ENCODE measurements around the gene LRFN5.
"Not testable (repeated sequence)": the region's sequence is repeated elsewhere in the genome, so short reads cannot be mapped to it uniquely, and the experiment has no call there.

LRFN5 gene

GRCh38 chr14:41636492-41637392 is 30.1 kb downstream of the LRFN5 start:
- no peak for DNase-seq (ENCODE audit: low read depth)

GRCh38 chr14:41641690-41642089 is 35.0 kb downstream of the LRFN5 start:
- no peak for DNase-seq (ENCODE audit: low read depth)

- DNase-seq (ENCODE audit: low read depth) = no peak
Observed at GRCh38 chr14:41642367-41642766, 35.7 kb downstream of the LRFN5 start.

DNA sequence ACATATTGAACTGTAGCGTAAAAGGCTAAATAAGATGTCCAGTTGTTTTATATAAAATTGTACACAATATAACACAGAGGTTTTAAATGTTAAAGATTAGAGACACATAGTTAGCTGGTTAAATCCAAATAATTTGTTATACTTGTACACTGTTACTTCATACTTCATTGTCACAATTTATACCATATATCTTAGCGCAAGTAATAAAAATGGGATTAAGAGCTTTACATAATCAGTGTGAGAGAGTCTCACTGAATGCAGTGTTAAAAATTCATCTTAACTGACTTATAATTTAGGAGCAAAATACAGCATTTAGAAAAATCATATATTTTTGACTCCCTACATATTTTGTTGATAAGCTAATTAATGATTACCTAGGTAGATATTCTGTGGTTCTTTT is 36.1 kb downstream of the LRFN5 start:
- DNase-seq (ENCODE audit: low read depth) = no peak

- DNase-seq (ENCODE audit: low read depth) = no peak
Observed at GRCh38 chr14:41644606-41645005, 37.9 kb downstream of the LRFN5 start.

- no peak for DNase-seq (ENCODE audit: low read depth)
Observed at GRCh38 chr14:41650802-41651201, 44.1 kb downstream of the LRFN5 start.

- no peak for DNase-seq (ENCODE audit: low read depth)
Observed at GRCh38 chr14:41654196-41654595, 47.5 kb downstream of the LRFN5 start.

DNA sequence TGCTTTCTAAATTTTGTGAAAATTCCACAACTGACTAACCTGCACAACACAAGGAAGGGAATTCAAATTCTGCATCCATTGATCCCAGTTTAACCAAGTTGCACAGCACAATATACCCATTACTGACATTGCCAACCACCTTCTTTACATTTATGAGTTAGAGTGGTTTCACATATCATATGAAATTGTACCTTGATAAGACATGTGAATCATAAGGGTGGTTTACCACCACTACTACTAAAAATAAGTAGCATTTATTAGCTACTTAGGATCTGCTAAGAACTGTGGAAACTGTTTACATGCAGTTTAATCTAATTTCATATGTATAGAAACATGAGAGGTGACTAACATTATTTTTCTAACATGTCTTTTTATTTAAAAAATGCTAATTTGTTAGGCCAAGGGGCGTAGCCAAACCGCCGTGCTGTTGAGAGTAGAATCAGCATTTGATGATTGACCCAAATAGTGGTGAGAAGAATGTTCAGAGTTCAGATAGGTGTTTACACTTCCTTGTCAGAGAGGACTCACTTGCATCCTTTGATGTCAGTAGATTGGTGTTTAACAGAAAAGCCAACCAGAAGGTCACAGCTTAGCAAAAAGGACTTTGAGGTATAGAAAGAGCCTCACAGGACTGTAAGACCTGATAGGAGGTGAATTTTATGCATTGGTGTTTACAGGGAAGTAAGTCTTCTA is 56.2 kb downstream of the LRFN5 start:
- DNase-seq (ENCODE audit: low read depth) = no peak

GRCh38 chr14:41663473-41663850 is 56.8 kb downstream of the LRFN5 start:
- no peak for DNase-seq (ENCODE audit: low read depth)

DNA sequence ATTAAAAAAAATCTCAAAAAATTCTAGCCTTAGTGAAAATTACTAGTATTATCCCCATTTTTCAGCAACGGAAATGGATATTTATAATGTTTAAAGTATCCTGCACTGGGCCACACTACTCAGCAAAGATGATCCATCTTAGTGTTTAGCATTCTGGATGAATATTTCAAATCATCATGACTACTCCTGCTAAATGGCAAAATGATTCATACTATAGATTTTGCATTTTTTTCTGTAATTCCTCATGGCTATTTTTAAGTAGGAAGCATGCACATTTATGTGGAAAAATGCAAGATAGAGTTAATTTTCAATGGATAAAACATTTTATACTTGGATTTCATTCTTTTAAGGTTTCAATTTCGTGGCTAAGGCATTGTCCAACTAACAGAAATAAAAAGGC is 59.6 kb downstream of the LRFN5 start:
- DNase-seq (ENCODE audit: low read depth) = no peak

- no peak for DNase-seq (ENCODE audit: low read depth)
Observed at GRCh38 chr14:41668356-41668755, 61.7 kb downstream of the LRFN5 start.

GRCh38 chr14:41673601-41674000 is 66.9 kb downstream of the LRFN5 start:
- not testable (repeated sequence) for DNase-seq (ENCODE audit: low read depth)

- not testable (repeated sequence) for DNase-seq (ENCODE audit: low read depth)
Observed at GRCh38 chr14:41674511-41674971, 67.9 kb downstream of the LRFN5 start.

GRCh38 chr14:41699486-41699885 is 92.8 kb downstream of the LRFN5 start:
- no peak for DNase-seq (ENCODE audit: low read depth)

- no peak for DNase-seq (ENCODE audit: low read depth)
Observed at GRCh38 chr14:41718477-41719166, 111.9 kb downstream of the LRFN5 start.

GRCh38 chr14:41739203-41739602 is 132.5 kb downstream of the LRFN5 start:
- DNase-seq (ENCODE audit: low read depth) = no peak

- no peak for DNase-seq (ENCODE audit: low read depth)
Observed at GRCh38 chr14:41743140-41743539, 136.5 kb downstream of the LRFN5 start.

- DNase-seq (ENCODE audit: low read depth) = no peak
Observed at GRCh38 chr14:41749429-41749828, 142.8 kb downstream of the LRFN5 start.

- not testable (repeated sequence) for DNase-seq (ENCODE audit: low read depth)
Observed at GRCh38 chr14:41750575-41750974, 143.9 kb downstream of the LRFN5 start.

GRCh38 chr14:41758011-41758665 is 151.5 kb downstream of the LRFN5 start:
- DNase-seq (ENCODE audit: low read depth) = no peak

DNA sequence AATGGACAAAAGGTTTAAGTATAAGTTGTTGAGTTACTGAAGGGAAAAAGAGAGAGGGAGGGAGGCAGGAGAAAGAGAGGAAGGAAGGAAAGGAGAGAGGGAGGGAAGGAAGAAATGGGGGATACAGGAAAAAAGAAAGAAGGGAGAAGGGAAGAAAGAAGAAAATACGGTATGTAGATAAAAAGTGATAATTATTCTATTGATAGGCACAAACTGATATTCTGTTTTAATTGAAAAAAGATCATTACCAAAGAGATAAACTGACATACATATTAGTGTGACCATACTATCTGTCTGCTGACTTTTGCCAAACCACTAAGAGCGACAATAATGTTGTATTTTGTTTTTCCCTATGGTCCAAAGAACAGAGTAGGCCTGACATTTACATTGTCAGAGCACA is 154.5 kb downstream of the LRFN5 start:
- no peak for DNase-seq (ENCODE audit: low read depth)

- no peak for DNase-seq (ENCODE audit: low read depth)
Observed at GRCh38 chr14:41766772-41767171, 160.1 kb downstream of the LRFN5 start.

All from activated T-cell treated with anti-CD3 and anti-CD28 coated beads for 24 hours (primary cell).